Effector CD8-positive, alpha-beta T cell (primary cell): ENCODE data around the gene COPE.

Experiments used
- DNase-seq: peaks from one replicate; lab custom pipeline; 2025; lab: John Stamatoyannopoulos, UW

The COPE gene

DNA sequence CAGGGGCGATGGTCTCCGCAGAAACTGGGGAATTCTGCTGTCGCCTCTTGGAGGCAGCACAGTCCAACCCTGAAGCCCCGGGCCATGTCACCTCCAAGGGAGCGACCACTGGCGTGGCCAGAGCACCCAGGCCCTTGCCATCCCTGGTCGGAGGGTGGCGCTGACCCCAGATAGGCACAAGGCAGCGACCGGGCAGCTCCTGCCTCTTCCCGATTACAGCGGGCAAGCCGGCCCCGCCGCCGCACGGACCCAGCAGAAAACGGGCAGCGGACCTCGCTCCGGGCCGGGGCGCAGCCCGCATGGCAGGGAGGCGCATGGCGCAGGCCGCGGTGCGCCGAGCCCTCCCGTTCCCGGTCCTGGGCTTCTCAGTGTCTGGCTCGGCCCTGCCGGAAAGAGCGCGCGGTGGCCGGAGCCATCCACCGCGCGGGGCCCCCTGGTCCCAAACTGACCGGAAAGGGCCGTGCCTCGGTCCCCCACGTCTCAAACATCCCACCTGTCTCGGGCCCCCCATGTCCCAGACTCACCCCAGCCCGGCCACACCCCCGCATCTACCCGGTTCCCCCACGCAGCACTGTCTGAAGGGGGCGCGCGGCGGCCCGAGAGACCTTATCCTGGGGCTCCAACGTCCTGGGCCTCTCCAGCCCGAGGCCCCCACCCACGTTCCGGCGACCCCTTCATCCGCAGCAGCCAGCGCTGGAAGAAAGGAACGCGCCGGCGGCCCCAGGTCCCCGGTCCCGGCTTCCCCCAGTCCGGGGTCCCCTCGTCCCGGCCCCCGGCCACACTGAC is 24.0 kb downstream of the COPE start:
- no peak for DNase-seq

GRCh38 chr19:18894254-18895037 is 24.7 kb downstream of the COPE start:
- DNase-seq, result no peak

GRCh38 chr19:18893587-18894253 is 25.5 kb downstream of the COPE start:
- no peak for DNase-seq

GRCh38 chr19:18889949-18890745 is 29.0 kb downstream of the COPE start:
- no peak for DNase-seq

DNA sequence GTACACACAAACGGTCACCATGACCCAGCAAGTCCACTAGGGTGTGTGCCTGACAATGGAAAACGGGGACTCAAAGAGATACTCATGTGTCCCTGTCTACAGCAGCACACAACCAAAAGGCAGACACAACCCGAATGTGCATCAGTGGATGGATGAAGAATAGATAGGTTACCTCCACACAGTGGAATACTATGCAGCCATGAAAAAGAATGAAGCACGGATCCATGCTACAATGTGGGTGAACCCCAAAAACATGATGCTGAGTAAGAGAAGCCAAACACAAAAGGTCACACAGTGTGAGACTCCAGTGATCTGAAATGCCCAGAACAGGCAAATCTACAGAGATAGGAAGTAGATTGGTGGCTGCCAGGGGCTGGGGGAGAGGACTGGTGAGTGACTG is 32.2 kb downstream of the COPE start:
- DNase-seq, result no peak

- DNase-seq, result no peak
These were observed 35.5 kb downstream of the COPE start for GRCh38 chr19:18883526-18884304.

DNA sequence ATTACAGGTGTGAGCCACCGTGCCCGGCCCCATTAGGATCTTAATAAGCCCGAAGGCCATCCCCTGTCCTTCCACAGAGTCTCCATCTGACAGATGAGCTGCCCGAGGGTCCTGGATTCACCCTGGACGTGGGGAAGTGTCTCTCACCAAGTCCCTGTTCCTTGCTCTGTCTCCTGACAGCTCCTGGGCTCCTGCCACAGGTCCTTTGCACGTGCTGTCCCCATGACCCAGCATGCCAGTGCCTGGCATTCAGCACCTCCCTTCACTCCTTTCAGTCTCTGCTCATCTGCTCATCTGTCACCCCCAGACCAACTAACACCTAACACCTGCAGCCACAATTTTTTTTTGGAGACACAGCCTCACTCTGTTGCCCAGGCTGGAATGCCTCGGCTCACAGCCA is 37.7 kb downstream of the COPE start:
- no peak for DNase-seq

GRCh38 chr19:18879579-18880373 is 39.4 kb downstream of the COPE start:
- peak; percentile 4 for DNase-seq

DNA sequence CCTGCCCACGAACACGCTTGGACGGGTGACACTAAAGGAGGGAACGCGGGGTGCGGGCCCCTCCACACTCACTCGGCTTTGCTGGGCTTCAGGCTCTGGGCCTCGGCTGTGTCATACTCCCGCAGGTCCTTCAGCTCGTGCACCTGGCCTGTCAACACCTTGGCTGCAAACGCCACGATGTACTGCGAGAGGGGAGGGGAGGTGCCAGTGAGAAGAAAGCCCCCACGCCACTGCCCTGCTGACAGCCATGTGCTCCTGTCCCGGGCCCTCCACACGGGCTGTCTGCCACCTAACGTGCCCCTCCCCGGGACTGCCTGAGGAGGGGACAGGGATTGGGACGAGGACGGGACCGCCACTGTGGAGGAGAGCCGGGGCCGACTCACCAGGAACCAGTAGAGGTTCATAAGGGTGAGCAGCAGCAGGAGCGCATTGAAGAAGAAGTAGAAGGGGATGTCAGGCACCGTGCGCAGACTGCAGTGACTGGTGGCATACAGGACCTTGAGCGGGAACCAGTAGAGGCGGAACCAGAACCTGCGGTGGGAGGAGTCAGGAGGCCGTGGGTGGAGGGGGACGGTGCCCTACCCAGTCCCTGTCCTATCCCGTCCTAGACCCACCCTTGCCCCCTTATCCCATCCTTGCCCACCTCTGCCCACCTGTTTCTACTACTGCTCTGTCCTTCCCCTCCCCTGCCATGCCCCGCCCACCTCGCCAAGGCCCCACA is 40.2 kb downstream of the COPE start:
- no peak for DNase-seq

GRCh38 chr19:18878058-18878797 is 41.0 kb downstream of the COPE start:
- DNase-seq, result no peak

GRCh38 chr19:18876865-18877264 is 42.3 kb downstream of the COPE start:
- no peak for DNase-seq

GRCh38 chr19:18875726-18876125 is 43.5 kb downstream of the COPE start:
- DNase-seq, result no peak

GRCh38 chr19:18871543-18871942 is 47.6 kb downstream of the COPE start:
- no peak for DNase-seq

DNA sequence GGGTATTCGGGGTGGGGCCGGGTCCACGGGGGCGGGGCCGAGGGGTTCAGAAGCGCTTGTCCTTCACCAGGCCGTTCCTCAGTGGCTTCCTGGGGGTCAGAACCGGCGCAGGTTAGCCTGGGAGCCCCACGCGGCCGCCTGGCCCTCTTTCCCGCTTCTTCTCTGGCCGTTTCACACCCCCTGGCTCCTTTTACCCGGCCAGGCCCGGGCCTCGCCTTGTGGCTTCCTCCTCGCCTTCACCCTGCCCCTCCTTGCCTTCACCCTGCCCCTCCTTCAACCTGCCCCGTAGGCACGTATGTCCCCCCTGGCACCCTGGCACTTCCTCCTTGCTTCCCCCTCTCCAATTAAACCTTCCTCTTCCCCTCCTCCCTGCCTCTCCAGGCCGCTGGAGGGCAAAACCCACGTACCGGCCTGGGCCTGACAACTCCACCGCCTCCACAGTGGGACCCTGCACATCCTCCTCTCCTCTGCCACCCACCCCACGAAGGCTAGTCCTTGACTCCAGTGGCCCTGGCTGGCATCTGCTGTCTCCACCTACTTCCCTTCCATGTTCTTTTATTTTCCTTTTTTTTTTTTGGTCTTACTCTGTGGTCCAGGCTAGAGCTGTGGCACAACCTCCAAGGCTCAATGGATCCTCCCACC is 48.5 kb downstream of the COPE start:
- no peak for DNase-seq

- no peak for DNase-seq
These were observed 49.2 kb downstream of the COPE start for GRCh38 chr19:18869781-18870530.

DNA sequence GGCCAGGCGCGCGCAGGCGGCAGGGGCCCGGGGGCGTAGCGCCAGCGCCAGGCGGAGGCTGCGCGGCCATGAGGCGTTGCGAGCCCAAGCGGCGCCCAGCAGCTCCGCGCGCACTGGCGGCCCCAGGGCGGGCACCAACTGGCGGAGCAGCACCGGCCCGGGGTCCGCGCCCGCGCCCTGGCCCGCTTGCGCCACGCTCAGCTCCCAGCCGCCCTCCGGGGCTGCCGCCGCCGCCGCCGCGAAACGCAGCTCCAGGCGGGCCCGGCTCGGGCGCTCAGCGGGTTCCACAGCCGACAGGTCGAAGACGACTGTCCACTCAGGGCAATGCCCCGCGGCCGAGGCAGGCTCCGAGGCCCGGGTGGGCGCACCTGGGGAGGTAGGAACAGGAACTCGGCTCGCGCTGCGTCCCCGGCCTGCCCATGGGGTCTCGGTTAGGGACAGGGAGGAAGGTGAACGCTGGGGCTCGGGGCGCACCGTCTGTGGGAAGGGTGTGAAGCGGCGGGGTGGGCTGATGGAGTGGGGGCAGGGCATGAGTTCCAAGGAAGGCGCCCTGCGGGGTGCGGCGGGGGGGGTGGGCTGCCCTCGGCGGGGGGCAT is 50.1 kb downstream of the COPE start:
- DNase-seq, result no peak

- DNase-seq, result no peak
These were observed 50.7 kb downstream of the COPE start for GRCh38 chr19:18868380-18869022.
